HCT116 (cell line): Measurements from ENCODE around the gene MSMP. TPM values are rescaled to one million over a fixed set of nuclear protein-coding genes. Genes with fewer than 3 reads are reported as not detected.

Experiments
- ATAC-seq: fragments of 200-7000 bp; cut with Tn5 transposase; 2 replicates; pipeline ENCODE4 v1.9.1; 2020; ENCODE audit warnings: mild to moderate bottlenecking, moderate library complexity
- BruUV-seq: library from RNA; stranded (reverse); fragments of 400-500 nt; replicated peaks from 2 replicates; lab custom pipeline; 2021; lab: Mats Ljungman, UMichigan
- CTCF ChIA-PET: fragments of 300-600 bp; sonication (Branson Sonifier 250); formaldehyde crosslinking; loops from one replicate; lab custom pipeline; 2021; ENCODE audit warnings: antibody characterized with exemption; lab: Charles Lee
- POLR2A ChIA-PET: fragments of 300-600, 350-600 bp; sonication (Branson Sonifier 250); formaldehyde crosslinking; loops from one replicate; lab custom pipeline; 2021; ENCODE audit warnings: antibody characterized with exemption; lab: Charles Lee
- RAD21 ChIA-PET, 2 experiments: fragments of 300-600 bp; sonication (Branson Sonifier 250); formaldehyde crosslinking; loops; one replicate each; lab custom pipeline; 2023; ENCODE audit warnings: low total read pairs in 2 of 2; ENCODE audit not compliant: uncharacterized antibody in 2 of 2, unreplicated experiment in 2 of 2, low non-redundant PET in 1 of 2; lab: Charles Lee
- DNase-seq: peaks from one replicate; pipeline ENCODE4 v3.0.0-alpha.2; 2010; ENCODE audit warnings: low read depth, low spot score
- H2AFZ ChIP-seq: fragments of 200-600 bp; shearing (Covaris generic), sonication (generic); 2 replicates; pipeline ENCODE4 v1.6.1; 2017; ENCODE audit warnings: low read depth, mixed run types, mixed read lengths, antibody characterized with exemption, low read length; ENCODE audit not compliant: poor library complexity, severe bottlenecking
- H3K27ac ChIP-seq: 2 replicates; pipeline ENCODE4 v1.5.1; 2012; ENCODE audit warnings: low read depth, low read length
- H3K27me3 ChIP-seq: fragments of 200-600 bp; sonication (generic); 2 replicates; pipeline ENCODE4 v1.6.1; 2016; ENCODE audit warnings: mixed run types, low read length, mixed read lengths; ENCODE audit not compliant: insufficient read depth
- H3K36me3 ChIP-seq, 2 experiments: fragments of 200-500 bp in 1 of 2; fragments of 200-600 bp in 1 of 2; sonication (Bioruptor generic) in 1 of 2; sonication (generic) in 1 of 2; 2 replicates each; pipeline versions ENCODE4 v1.5.1 to v1.6.1; 2014 to 2016; ENCODE audit warnings: low read length in 2 of 2, inconsistent platforms in 1 of 2, mixed read lengths in 1 of 2, mixed run types in 1 of 2; ENCODE audit not compliant: insufficient read depth in 2 of 2, control insufficient read depth in 1 of 2
- H3K4me1 ChIP-seq, 2 experiments: fragments of 200-600 bp in 1 of 2; sonication (generic) in 1 of 2; 2 replicates each; pipeline versions ENCODE4 v1.5.1 to v1.6.1; 2012 to 2017; ENCODE audit warnings: low read length in 2 of 2, inconsistent platforms in 1 of 2, mild to moderate bottlenecking in 1 of 2, mixed read lengths in 1 of 2, mixed run types in 1 of 2, moderate library complexity in 1 of 2; ENCODE audit not compliant: insufficient read depth in 2 of 2, control insufficient read depth in 1 of 2
- H3K4me2 ChIP-seq: fragments of 200-600 bp; sonication (generic); 2 replicates; pipeline ENCODE4 v1.6.1; 2017; ENCODE audit warnings: mixed run types, low read length, mixed read lengths
- H3K4me3 ChIP-seq, 2 experiments: fragments of 200-600 bp in 1 of 2; sonication (generic) in 1 of 2; replicated peaks in 1 of 2; 2 replicates each; pipeline ENCODE4 v1.5.1; 2011 to 2016; ENCODE audit warnings: low read length in 2 of 2, control low read depth in 1 of 2, low read depth in 1 of 2, mild to moderate bottlenecking in 1 of 2, mixed read lengths in 1 of 2, mixed run types in 1 of 2
- H3K79me2 ChIP-seq: fragments of 200-600 bp; sonication (generic); 2 replicates; pipeline ENCODE4 v1.6.1; 2017; ENCODE audit warnings: mild to moderate bottlenecking, mixed run types, low read length, moderate library complexity, mixed read lengths; ENCODE audit not compliant: insufficient read depth
- H3K9ac ChIP-seq: fragments of 200-600 bp; sonication (generic); 2 replicates; pipeline ENCODE4 v1.6.1; 2016; ENCODE audit warnings: low read length, mixed read lengths
- H3K9me2 ChIP-seq: fragments of 200-600 bp; sonication (generic), shearing (Covaris generic); 2 replicates; pipeline ENCODE4 v1.6.1; 2017; ENCODE audit warnings: mixed run types, mild to moderate bottlenecking, moderate library complexity; ENCODE audit not compliant: insufficient read depth
- H3K9me3 ChIP-seq, 2 experiments: fragments of 200-500 bp in 1 of 2; fragments of 200-600 bp in 1 of 2; sonication (Bioruptor generic) in 1 of 2; sonication (generic) in 1 of 2; 2 replicates each; pipeline ENCODE4 v1.6.1; 2014 to 2017; ENCODE audit warnings: low read length in 2 of 2, mixed read lengths in 2 of 2, inconsistent platforms in 1 of 2, low read depth in 1 of 2, mild to moderate bottlenecking in 1 of 2, mixed run types in 1 of 2, moderate library complexity in 1 of 2; ENCODE audit not compliant: control insufficient read depth in 1 of 2, insufficient read depth in 1 of 2
- H4K20me1 ChIP-seq: fragments of 200-600 bp; sonication (generic), shearing (Covaris generic); 2 replicates; pipeline ENCODE4 v1.6.1; 2017; ENCODE audit warnings: mixed run types, mild to moderate bottlenecking, moderate library complexity; ENCODE audit not compliant: insufficient read depth
- CBX3 ChIP-seq: IDR thresholded peaks from 2 replicates; pipeline ENCODE4 v1.6.1; 2012; ENCODE audit warnings: low read depth
- CEBPB ChIP-seq: IDR thresholded peaks from 2 replicates; pipeline ENCODE4 v1.6.1; 2012; ENCODE audit warnings: low read depth
- EGR1 ChIP-seq: IDR thresholded peaks from 2 replicates; pipeline ENCODE4 v1.6.1; 2012; ENCODE audit warnings: low read depth
- POLR2A ChIP-seq: IDR thresholded peaks from 2 replicates; pipeline ENCODE4 v1.7.0; 2011; ENCODE audit warnings: borderline replicate concordance; ENCODE audit not compliant: insufficient read depth, insufficient read length; ENCODE audit errors: extremely low read depth
- SIN3A ChIP-seq: IDR thresholded peaks from 2 replicates; pipeline ENCODE4 v1.6.1; 2012; ENCODE audit warnings: low read depth
- YY1 ChIP-seq: IDR thresholded peaks from 2 replicates; pipeline ENCODE4 v1.6.1; 2011; ENCODE audit warnings: low read length, low read depth, moderate library complexity, mild to moderate bottlenecking; ENCODE audit not compliant: insufficient replicate concordance; ENCODE audit errors: extremely low read depth
- intact Hi-C: fragments of 100-400 bp; cut with micrococcal nuclease; formaldehyde crosslinking; loops from 2 replicates; pipeline ENCODE4 v1.10.0; 2022
- total RNA-seq: library from RNA; stranded (reverse); gene quantifications from one replicate; pipeline ENCODE4 v1.2.1, GENCODE V29; 2021; ENCODE audit not compliant: unreplicated experiment
- TF ChIP-seq, protein P1 (sequence below): IDR thresholded peaks from 2 replicates; pipeline ENCODE4 v1.6.1; 2011; ENCODE audit warnings: mild to moderate bottlenecking, low read length, moderate library complexity; ENCODE audit not compliant: insufficient replicate concordance; ENCODE audit errors: extremely low read depth
- TF ChIP-seq, protein P2 (sequence below): IDR thresholded peaks from 2 replicates; pipeline ENCODE4 v1.6.1; 2012
- TF ChIP-seq, protein P3 (sequence below), 3 experiments: fragments of 200-600 bp in 1 of 3; sonication (generic) in 1 of 3; IDR thresholded peaks in 2 of 3; conservative IDR thresholded peaks in 1 of 3; 2 replicates each; pipeline ENCODE4 v1.5.1; 2012 to 2017; ENCODE audit warnings: low read depth in 2 of 3, low read length in 2 of 3, antibody characterized with exemption in 1 of 3, borderline replicate concordance in 1 of 3, control low read depth in 1 of 3, mild to moderate bottlenecking in 1 of 3, mixed read lengths in 1 of 3, mixed run types in 1 of 3, moderate library complexity in 1 of 3; ENCODE audit not compliant: insufficient read depth in 1 of 3

MSMP gene
- total RNA-seq, 1 experiment from 2014 or later, result 1.2 TPM

DNA sequence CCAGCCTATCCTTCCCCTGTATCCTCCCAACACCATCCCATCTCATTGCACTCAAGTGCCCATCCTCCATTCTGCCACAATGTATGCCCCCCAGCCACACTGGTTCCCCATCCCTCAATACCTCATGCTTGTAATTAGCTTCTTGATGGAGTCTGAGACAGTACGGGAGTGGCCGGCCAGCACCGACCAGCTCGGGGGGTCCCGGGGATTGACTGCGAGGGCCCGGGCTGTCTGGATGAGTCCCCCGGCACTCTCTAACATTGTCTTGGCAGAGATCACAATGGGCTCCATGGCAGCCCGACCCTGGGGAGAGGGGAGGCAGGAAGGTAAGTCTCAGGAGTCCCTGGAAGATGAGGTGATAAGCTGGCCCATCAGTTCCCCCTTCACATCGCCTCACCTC lies 47.1 kb downstream of the MSMP start:
- H3K4me3 ChIP-seq, result no peak overlapping the region
- no peaks in the 10 kb centered on the region for H3K27me3 ChIP-seq
- H4K20me1 ChIP-seq, result no peaks in the 10 kb centered on the region
- no peak overlapping the region for H3K4me2 ChIP-seq
- H3K79me2 ChIP-seq, result no peaks in the 10 kb centered on the region
- BruUV-seq, result no TSS peak
- intact Hi-C loops, result no loop called here
- H3K4me1 ChIP-seq, result no peaks in the 10 kb centered on the region
- no peak for ATAC-seq
- RAD21 ChIA-PET, result no interaction called here
- peaks cover 51 to 74% of the 10 kb centered on the region in 2 experiments for H3K36me3 ChIP-seq
- H3K9me3 ChIP-seq, result no peaks in the 10 kb centered on the region
- no peak overlapping the region for H3K9ac ChIP-seq
- CTCF ChIA-PET, result no interaction called here
- POLR2A ChIA-PET, result no interaction called here
- H3K27ac ChIP-seq, result no peak overlapping the region
- no peaks in the 10 kb centered on the region for H3K9me2 ChIP-seq
- DNase-seq, result no peak
- TF ChIP-seq CBX3 (no peak), YY1 (no peak), EGR1 (no peak), CEBPB (no peak), SIN3A (no peak), POLR2A (no peak)
- TF ChIP-seq, protein P1, sequence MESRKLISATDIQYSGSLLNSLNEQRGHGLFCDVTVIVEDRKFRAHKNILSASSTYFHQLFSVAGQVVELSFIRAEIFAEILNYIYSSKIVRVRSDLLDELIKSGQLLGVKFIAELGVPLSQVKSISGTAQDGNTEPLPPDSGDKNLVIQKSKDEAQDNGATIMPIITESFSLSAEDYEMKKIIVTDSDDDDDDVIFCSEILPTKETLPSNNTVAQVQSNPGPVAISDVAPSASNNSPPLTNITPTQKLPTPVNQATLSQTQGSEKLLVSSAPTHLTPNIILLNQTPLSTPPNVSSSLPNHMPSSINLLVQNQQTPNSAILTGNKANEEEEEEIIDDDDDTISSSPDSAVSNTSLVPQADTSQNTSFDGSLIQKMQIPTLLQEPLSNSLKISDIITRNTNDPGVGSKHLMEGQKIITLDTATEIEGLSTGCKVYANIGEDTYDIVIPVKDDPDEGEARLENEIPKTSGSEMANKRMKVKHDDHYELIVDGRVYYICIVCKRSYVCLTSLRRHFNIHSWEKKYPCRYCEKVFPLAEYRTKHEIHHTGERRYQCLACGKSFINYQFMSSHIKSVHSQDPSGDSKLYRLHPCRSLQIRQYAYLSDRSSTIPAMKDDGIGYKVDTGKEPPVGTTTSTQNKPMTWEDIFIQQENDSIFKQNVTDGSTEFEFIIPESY, result no peak
- TF ChIP-seq, protein P2, sequence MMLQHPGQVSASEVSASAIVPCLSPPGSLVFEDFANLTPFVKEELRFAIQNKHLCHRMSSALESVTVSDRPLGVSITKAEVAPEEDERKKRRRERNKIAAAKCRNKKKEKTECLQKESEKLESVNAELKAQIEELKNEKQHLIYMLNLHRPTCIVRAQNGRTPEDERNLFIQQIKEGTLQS, result no peak
- TF ChIP-seq, protein P3, sequence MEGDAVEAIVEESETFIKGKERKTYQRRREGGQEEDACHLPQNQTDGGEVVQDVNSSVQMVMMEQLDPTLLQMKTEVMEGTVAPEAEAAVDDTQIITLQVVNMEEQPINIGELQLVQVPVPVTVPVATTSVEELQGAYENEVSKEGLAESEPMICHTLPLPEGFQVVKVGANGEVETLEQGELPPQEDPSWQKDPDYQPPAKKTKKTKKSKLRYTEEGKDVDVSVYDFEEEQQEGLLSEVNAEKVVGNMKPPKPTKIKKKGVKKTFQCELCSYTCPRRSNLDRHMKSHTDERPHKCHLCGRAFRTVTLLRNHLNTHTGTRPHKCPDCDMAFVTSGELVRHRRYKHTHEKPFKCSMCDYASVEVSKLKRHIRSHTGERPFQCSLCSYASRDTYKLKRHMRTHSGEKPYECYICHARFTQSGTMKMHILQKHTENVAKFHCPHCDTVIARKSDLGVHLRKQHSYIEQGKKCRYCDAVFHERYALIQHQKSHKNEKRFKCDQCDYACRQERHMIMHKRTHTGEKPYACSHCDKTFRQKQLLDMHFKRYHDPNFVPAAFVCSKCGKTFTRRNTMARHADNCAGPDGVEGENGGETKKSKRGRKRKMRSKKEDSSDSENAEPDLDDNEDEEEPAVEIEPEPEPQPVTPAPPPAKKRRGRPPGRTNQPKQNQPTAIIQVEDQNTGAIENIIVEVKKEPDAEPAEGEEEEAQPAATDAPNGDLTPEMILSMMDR (IDR thresholded peaks at IDR 0.05 in 2 of 3, conservative IDR thresholded peaks at IDR 0.05 in 1 of 3; ENCODE audit: borderline replicate concordance in 1 of 3, insufficient read depth in 1 of 3, low read depth in 2 of 3, low read length in 2 of 3), result no peak
- H2AFZ ChIP-seq, result no peak overlapping the region
